GM18498 (cell line): ENCODE data around the gene SECISBP2.
A peak's percentile ranks its signal among the peaks of the same experiment; 100 is the strongest.
"Not testable (repeated sequence)": the region's sequence is repeated elsewhere in the genome, so short reads cannot be mapped to it uniquely, and the experiment has no call there.

Source experiments
- ATAC-seq: cut with Tn5 transposase; IDR thresholded peaks from one replicate; pipeline ENCODE4 v1.9.1; 2021; ENCODE audit warnings: mild to moderate bottlenecking, moderate library complexity; ENCODE audit not compliant: unreplicated experiment

Gene SECISBP2, protein sequence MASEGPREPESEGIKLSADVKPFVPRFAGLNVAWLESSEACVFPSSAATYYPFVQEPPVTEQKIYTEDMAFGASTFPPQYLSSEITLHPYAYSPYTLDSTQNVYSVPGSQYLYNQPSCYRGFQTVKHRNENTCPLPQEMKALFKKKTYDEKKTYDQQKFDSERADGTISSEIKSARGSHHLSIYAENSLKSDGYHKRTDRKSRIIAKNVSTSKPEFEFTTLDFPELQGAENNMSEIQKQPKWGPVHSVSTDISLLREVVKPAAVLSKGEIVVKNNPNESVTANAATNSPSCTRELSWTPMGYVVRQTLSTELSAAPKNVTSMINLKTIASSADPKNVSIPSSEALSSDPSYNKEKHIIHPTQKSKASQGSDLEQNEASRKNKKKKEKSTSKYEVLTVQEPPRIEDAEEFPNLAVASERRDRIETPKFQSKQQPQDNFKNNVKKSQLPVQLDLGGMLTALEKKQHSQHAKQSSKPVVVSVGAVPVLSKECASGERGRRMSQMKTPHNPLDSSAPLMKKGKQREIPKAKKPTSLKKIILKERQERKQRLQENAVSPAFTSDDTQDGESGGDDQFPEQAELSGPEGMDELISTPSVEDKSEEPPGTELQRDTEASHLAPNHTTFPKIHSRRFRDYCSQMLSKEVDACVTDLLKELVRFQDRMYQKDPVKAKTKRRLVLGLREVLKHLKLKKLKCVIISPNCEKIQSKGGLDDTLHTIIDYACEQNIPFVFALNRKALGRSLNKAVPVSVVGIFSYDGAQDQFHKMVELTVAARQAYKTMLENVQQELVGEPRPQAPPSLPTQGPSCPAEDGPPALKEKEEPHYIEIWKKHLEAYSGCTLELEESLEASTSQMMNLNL

DNA sequence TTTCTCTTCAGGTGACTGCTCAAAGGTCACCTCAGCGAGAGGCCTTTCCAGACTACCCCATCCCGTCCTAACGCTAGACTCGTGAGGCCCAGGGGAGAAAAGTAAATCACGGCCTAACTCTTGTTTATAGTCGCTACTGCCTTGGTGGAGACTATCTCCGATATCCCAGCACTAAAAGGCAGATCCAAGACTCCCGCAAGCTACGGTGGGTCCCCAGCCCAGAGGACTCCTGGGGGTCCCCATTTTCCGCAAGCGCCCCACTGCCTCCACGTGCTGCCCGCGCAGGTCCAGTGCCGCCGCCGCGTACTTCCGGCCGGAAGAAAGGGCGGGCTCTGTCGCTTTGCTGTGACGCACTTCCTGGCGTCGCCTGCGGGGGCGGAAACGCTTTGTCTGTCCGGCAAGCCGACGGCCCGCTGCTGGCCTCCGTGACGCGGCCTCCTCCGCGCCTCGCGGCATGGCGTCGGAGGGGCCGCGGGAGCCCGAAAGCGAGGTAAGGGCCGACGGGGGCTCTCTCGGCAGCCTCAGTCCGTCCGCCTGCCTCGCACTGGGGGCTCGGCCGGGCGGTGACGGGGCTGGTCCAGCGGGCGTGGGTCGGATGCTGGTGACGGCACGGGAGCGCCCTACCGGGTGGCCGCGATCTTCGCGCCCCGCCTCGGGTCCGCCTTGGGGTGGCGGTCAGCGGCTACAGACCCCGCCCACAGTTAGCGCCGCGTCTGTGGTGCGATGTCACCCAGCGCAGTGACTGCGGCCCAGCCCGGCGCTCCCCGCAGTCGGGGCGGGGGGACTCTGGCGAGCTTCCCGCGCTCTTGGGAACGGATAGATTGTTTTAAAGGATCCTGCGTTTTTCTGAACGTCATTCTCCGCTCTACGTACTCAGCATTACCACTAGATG, at the start of gene SECISBP2:
TSS of gene SECISBP2 (plus strand) at position 378 of the 892 bp plus-strand sequence. CDS start at position 455, 77 bp downstream.
- peak; percentile 94 for ATAC-seq

DNA sequence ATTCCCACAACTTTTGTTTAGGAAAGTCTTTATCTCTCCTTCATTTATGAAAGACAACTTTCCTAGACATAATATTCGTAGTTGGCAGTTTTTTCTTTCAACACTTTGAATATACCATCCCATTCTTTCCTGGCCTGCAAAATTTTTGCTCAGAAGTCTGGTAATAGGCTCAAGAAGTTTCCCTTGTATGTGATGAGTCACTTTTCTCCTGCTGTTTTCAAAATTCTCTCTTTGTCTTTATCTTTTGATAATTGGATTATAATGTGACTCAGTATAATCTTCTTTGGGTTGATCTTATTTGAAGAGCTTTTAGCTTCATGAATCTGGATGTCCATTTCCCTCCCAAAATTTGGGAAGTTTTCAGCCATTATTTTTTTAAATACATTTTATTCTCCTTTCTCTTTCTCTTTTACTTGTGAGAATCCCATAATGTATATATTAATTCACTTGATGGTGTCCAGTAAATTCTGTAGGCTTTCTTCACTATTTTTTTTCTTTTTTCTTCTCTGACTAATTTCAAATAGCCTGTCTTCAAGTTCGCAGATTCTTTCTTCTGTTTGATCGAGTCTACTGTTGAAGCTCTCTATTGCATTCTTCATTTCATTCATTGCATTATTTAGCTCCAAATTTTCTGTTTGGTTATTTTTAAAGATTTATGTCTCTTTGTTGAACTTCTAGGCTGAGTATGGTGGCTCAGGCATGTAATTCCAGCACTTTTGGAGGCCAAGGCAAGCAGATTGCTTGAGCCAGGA, 44.6 kb upstream of the SECISBP2 start:
- no peak for ATAC-seq

DNA sequence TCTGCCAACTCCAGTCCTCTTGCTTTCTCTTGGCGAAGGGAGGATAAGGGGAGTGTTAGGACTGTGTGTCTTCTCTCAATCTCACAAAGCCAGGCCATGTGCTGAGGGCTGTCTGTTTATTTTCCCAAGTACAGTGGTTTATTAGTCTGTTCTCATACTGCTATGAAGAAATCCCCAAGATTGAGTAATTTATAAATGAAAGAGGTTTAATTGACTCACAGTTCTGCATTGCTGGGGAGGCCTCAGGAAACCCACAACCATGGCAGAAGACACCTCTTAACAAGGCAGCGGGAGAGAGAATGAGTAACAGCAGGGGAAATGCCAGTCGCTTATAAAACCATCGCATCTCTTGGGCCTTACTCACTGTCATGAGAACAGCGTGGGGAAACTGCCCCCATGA, 43.5 kb upstream of the SECISBP2 start:
- ATAC-seq = no peak

DNA sequence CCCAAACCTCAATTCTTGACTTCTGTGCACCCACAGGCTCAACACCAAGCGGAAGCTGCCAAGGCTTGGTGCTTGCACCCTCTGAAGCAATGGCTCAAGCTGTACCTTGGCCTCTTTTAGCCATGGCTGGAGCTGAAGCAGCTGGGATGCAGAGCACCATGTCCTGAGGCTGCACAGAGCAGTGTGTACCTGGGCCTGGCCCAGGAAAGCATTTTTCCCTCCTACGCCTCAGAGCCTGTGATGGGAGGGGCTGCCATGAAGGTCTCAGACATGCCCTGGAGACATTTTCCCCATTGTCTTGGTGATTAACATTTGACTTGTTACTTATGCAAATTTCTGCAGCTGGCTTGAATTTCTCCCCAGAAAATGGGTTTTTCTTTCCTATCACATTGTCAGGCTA, 42.3 kb upstream of the SECISBP2 start:
- not testable (repeated sequence) for ATAC-seq

DNA sequence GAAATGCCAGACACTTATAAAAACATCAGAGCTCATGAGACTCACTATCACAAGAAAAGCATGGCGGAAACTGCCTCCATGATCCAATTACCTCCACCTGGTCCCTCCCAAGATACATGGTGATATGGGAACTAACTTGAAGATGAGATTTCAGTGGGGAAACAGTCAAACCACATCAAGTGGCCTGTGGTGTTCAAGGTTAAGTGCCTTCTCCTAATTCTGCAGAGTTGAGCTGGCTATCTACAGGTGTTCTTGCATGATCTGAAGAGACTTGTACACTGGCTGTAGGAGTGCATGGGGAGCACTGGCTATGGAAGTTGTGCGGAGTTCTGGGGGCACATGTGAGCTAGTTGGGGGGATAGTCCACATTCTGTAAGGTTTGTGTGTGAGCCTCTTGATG, 41.3 kb upstream of the SECISBP2 start:
- no peak for ATAC-seq

DNA sequence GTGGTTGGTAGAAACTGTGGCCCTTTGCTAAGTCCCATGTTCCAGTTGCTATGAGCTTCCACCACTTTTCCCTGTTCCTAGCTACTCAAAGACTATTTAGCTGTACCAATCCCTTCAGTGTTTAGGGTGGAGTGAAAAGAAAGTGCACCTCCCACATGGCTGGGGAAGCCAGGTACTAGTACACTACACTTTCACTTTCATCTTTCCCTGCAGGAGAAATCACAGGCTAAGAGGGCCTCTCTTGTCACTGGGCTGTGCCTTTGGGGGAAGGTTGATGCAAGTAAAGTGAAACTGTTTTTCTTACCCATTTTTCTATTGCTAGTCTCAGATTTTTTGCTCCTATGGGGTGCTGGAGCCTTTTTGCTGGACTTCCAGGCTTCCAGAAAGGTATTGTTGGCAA, 40.8 kb upstream of the SECISBP2 start:
- no peak for ATAC-seq

DNA sequence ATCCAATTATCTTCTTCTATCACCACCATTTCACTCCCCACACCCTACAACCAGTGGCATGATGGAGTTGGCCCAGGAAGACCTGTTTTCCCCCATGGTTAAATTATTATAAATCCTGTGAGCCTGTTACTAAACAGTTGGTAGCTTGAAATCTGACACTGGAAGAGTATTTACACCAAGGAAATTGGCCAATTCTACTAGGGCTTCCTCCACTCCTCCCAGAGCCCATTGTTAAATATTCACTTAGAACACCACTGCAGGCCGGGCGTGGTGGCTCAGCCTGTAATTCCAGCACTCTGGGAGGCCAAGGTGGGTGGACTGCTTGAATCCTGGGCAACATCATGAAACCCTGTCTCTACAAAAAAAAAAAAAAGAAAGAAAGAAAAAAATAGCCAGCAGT, 39.7 kb upstream of the SECISBP2 start:
- ATAC-seq = no peak

DNA sequence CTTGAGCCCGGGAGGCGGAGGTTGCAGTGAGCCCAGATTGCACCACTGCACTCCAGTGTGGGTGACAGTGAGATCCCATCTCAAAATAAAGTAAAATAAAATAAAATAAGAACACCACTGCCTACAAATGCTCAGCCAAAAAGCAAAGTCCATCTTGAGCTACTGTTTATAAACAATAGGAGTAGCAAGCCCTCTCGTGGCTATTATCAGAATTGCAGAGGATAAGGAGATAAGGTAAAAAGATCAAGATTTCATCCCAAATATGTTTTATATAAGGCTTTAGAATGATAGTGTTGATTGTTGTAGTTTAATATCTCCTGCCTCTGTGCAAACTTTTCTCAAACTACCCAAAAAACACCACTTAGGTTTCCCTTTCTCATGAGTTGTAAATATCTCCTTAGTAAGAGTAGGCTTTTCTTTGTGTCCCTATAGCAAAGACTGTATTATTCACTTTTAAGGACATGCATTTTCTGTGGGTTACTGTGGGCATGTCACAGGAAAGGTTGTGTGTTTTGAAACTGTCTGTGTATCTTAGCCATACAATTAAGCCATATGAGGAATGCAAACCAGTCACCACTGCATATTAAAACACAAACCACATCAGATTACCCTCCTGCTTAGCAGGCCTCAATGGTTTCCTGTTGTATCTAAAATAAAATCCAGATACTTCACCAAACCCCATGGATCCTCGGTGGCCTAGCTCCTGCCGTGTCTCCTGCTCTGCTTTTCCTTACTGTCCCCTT, 39.1 kb upstream of the SECISBP2 start:
- no peak for ATAC-seq

DNA sequence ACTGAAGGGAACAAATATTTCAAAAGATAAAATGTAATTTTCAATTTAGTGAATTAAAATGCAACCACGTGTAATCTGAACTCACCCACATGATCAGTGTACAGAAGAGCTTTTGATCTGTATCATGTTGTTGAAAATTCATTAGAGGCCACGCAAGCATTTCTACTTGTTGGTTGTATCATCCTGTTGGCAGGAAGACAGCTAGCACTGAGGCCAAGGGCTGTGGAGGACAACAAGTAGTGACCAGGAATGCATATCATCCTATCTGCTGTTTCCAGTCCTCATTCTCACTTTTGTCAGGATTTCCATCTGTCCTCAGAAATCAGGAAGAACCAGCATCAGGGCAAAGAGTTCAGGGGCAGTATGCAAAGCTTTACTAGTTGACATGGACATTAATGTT, 37.2 kb upstream of the SECISBP2 start:
- no peak for ATAC-seq

DNA sequence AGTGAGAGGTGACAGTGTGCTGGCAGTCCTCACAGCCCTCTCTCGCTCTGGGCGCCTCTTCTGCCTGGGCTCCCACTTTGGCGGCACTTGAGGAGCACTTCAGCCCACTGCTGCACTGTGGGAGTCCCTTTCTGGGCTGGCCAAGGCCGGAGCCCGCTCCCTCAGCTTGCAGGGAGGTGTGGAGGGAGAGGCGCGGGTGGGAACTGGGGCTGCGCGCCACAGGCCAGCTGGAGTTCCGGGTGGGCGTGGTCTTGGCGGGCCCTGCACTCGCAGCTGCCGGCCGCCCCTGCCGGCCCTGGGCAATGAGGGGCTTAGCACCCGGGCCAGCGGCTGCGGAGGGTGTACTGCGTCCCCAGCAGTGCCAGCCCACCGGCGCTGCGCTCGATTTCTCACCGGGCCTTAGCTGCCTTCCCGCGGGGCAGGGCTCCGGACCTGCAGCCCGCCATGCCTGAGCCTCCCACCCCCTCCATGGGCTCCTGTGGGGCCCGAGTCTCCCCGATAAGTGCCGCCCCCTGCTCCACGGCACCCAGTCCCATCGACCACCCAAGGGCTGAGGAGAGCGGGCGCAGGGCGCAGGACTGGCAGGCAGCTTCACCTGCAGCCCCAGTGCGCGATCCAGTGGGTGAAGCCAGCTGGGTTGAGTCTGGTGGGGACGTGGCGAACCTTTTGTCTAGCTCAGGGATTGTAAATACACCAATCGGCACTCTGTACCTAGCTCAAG, 35.9 kb upstream of the SECISBP2 start:
- not testable (repeated sequence) for ATAC-seq

DNA sequence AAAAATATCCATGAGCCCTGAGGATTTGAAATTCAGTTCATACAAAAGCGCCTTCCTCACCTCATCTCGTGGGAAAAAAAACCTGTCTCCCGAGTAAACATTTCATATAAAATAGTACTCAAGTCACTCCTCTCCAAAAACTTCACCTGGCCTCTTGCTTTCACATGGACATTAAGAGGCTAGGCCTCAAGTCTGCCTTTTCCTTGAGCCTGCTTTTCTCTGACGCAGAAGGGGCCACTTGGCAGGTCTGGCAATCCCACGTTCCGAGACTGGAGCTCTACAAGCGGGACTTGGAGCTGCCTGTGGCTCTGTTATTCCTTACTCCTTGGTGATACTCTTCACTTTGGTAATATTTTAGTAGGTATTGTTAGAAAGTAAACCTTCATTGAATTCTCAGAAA, 34.2 kb upstream of the SECISBP2 start:
- no peak for ATAC-seq

DNA sequence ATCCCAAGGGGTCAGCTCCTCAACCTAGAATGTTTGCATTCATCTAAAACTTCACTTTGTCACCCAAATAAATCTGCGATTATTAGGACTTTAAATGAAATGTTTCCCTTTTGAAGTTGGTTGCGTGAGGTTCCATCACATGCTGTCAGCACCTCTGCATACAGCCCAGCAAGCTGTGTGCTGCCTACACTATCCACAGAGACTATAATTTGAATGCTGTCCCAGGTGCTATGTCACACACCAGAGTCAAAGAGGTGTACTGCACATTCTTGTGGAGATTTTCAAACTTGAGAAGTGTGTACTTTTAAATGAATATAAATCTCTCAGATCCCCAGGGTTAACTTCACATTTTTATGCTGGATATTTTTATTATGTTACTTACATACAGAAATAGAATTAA, 26.6 kb upstream of the SECISBP2 start:
- ATAC-seq = no peak

DNA sequence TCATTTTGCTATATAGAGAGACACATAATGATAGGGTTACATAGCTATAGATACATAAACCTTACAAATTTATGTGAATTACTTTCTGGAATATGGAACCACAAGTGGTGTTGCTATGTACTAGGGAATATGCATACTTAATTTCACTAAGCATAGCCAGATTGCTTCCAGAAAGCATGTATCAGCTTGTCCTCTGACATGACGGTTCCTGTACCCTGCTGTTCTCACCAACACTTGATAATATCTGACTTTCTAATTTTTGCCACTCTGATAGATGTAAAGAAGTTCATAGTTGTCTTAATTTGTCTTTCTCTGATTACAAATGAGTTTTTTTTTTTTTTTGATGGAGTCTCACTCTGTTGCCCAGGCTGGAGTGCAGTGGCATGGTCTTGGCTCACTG, 25.3 kb upstream of the SECISBP2 start:
- ATAC-seq = no peak

DNA sequence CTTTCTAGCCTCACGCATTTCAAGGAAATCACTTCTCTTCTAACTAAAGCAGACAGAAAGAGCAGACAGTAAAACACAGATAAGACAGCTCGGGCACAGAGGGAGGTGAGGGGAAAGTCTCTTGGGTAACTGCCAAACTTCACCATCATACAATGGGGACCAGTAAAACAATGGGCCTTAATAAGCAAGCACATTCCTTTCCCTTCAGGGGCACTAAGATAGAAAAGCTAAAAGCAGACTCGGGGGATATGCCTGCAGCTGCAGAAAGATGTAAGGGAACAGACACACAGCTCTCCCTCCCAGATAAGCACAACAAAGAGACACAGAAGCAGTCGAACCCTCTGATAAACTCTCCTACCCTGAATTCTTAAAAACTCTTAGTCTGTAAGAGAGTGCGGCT, 22.9 kb upstream of the SECISBP2 start:
- ATAC-seq = no peak

DNA sequence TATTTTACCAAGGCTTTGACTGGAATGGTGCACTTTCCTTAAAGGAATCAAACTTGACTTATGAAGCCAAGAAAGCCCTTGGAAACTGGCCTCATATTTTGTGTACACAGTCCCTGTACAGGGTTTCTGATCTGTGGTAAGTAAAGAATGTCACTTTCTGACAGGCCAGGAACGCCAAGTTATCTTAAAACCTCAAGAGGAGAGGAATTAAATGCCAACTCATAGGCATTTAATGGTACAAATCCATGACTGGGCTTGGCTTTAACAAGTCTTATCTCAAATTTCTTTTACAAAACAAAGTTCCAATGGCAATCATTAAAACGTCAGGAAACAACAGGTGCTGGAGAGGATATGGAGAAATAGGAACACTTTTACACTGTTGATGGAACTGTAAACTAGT, 16.3 kb upstream of the SECISBP2 start:
- not testable (repeated sequence) for ATAC-seq

DNA sequence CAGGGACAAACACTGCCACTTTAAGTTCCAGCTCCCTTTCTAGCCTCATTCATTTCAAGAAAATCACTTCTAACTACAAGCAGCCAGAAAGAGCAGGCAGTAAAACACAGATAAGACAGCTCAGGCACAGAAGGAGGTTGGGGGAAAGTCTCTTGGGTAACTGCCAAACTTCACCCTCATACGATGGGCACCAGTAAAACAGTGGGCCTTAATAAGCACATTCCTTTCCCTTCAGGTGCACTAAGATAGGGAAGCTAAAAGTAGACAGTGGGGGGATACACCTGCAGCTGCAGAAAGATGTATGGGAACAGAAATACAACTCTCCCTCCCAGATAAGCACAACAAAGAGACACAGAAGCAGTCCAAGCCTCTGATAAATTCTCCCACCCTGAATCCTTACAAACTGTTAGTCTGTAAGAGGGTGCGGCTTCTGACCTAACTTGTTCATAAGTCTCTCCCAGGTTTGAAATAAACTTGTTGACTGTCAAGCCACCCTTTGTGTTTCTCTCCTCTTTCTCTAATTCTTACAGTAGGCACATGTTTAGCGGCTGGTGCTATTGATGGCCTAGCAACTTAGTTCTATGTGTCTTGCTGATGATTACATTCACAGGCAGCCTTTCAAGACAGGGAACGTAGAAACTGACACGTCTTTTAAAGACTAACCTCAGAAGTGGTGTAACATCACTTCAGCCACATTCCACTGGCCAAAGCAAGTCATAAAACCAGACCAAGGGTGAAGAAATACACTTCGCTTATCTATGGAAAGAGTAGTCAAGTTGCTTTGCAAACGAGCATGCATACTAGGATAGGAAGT, 14.1 kb upstream of the SECISBP2 start:
- ATAC-seq = no peak

DNA sequence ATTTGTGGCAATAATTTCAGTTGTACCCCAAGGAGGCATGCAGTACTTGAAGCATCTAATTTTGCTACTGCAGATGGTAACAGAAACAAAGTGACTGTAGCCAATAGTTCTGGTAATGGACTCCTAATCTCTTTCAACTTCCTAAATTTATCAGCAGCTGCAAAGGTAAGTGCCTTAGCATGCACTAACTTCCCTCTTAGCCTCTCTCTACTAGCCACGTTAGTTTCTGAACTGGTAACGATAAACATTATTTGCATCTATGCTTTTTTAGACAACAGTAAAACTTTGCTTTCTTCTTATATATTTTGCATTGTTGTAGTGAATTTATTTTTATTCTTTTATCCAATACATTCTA, 13.5 kb upstream of the SECISBP2 start:
- ATAC-seq = no peak

DNA sequence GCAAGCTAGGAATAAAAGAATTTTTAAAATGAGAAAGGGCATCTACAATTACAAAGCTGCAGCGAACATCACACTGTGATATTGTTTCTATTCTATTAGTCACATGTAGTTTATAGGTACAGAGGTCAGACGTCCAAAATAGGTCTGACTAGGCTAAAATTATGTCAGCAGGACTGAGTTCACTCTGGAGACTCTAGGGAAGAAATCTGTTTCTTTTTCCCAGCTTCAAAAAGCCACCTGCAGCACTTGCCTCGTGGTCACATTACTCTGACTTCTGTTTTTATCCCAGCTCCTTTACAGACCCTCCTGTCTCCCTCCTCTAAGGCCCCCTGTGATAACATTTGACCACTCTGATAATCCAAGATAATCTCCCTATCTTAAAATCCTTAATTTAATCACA, 12.4 kb upstream of the SECISBP2 start:
- no peak for ATAC-seq
